Progenitor cell of endocrine pancreas (in vitro differentiated cells): ENCODE measurements around the gene ZNF701. TPM values are rescaled to one million over a fixed set of nuclear protein-coding genes. Genes with fewer than 3 reads are reported as not detected.
"Not testable (repeated sequence)": the region's sequence is repeated elsewhere in the genome, so short reads cannot be mapped to it uniquely, and the experiment has no call there.

Experiments used
- DNase-seq: peaks from one replicate; pipeline ENCODE4 v3.0.0; 2021; ENCODE audit warnings: low spot score; ENCODE audit not compliant: unreplicated experiment
- H3K27ac Mint-ChIP-seq: 2 replicates; pipeline ENCODE4 v1.8.0; 2021; ENCODE audit warnings: mild to moderate bottlenecking, moderate library complexity, mixed read lengths
- H3K27me3 Mint-ChIP-seq: 2 replicates; pipeline ENCODE4 v1.8.0; 2021; ENCODE audit warnings: mixed read lengths
- H3K36me3 Mint-ChIP-seq: 2 replicates; pipeline ENCODE4 v1.8.0; 2022; ENCODE audit warnings: mixed read lengths; ENCODE audit not compliant: insufficient read depth
- H3K4me1 Mint-ChIP-seq: 2 replicates; pipeline ENCODE4 v1.8.0; 2021; ENCODE audit warnings: low read depth, mixed read lengths
- H3K4me3 Mint-ChIP-seq: 2 replicates; pipeline ENCODE4 v1.8.0; 2021; ENCODE audit warnings: low read depth, mild to moderate bottlenecking, moderate library complexity, mixed read lengths
- H3K9me3 Mint-ChIP-seq: 2 replicates; pipeline ENCODE4 v1.8.0; 2021; ENCODE audit warnings: low read depth, mixed read lengths
- total RNA-seq: library from RNA; stranded (reverse); gene quantifications from 2 replicates; pipeline ENCODE4 v1.2.1, GENCODE V29; 2021
- TF ChIP-seq, protein P1 (sequence below): fragments of 200-600 bp; sonication (generic); IDR thresholded peaks from one replicate; pipeline ENCODE4 v1.5.0; 2021; ENCODE audit warnings: antibody characterized with exemption, mild to moderate bottlenecking; ENCODE audit not compliant: unreplicated experiment

Gene ZNF701
- total RNA-seq, 1 donor from 2014 or later = 34.7 TPM

GRCh38 chr19:52532480-52532879 is 37.6 kb upstream of the ZNF701 start:
- TF ChIP-seq, protein P1, sequence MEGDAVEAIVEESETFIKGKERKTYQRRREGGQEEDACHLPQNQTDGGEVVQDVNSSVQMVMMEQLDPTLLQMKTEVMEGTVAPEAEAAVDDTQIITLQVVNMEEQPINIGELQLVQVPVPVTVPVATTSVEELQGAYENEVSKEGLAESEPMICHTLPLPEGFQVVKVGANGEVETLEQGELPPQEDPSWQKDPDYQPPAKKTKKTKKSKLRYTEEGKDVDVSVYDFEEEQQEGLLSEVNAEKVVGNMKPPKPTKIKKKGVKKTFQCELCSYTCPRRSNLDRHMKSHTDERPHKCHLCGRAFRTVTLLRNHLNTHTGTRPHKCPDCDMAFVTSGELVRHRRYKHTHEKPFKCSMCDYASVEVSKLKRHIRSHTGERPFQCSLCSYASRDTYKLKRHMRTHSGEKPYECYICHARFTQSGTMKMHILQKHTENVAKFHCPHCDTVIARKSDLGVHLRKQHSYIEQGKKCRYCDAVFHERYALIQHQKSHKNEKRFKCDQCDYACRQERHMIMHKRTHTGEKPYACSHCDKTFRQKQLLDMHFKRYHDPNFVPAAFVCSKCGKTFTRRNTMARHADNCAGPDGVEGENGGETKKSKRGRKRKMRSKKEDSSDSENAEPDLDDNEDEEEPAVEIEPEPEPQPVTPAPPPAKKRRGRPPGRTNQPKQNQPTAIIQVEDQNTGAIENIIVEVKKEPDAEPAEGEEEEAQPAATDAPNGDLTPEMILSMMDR = no peak
- H3K27ac Mint-ChIP-seq = no peak overlapping the region
- H3K4me1 Mint-ChIP-seq = peaks cover 22% of the 10 kb centered on the region
- no peak for DNase-seq
- no peaks in the 10 kb centered on the region for H3K9me3 Mint-ChIP-seq
- no peak overlapping the region for H3K4me3 Mint-ChIP-seq
- peaks cover 8% of the 10 kb centered on the region for H3K36me3 Mint-ChIP-seq
- H3K27me3 Mint-ChIP-seq = peaks cover 10% of the 10 kb centered on the region

DNA sequence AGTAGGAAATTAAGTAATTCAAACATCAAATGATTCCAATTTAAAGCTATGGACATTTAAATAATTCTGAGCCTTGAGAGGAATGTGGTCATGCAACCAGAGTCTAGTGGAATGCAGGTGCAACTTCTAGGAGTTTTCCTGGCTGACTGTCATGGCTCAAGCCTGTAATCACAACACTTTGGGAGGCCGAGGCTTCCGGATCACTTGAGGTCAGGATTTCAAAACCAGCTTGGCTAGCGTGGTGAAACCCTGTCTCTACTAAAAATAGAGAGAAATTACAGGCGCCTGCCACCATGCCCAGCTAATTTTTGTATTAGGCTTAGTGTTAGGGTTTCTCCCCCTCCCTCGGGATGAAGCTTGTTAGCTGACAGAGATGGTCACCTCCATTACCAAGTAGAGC is 36.2 kb upstream of the ZNF701 start:
- DNase-seq = no peak
- Mint-ChIP-seq H3K4me3 (no peak overlapping the region), H3K27ac (no peak overlapping the region), H3K27me3 (peaks cover 10% of the 10 kb centered on the region), H3K9me3 (no peaks in the 10 kb centered on the region), H3K4me1 (peaks cover 13% of the 10 kb centered on the region), H3K36me3 (peaks cover 8% of the 10 kb centered on the region)
- TF ChIP-seq, protein P1 = no peak

GRCh38 chr19:52535385-52535770 is 34.7 kb upstream of the ZNF701 start:
- DNase-seq, H3K27me3 Mint-ChIP-seq, H3K9me3 Mint-ChIP-seq, H3K27ac Mint-ChIP-seq: not testable (repeated sequence)
- Mint-ChIP-seq H3K4me1 (peaks cover 13% of the 10 kb centered on the region), H3K36me3 (peaks cover 11% of the 10 kb centered on the region), H3K4me3 (peak overlapping the region; percentile 81)

DNA sequence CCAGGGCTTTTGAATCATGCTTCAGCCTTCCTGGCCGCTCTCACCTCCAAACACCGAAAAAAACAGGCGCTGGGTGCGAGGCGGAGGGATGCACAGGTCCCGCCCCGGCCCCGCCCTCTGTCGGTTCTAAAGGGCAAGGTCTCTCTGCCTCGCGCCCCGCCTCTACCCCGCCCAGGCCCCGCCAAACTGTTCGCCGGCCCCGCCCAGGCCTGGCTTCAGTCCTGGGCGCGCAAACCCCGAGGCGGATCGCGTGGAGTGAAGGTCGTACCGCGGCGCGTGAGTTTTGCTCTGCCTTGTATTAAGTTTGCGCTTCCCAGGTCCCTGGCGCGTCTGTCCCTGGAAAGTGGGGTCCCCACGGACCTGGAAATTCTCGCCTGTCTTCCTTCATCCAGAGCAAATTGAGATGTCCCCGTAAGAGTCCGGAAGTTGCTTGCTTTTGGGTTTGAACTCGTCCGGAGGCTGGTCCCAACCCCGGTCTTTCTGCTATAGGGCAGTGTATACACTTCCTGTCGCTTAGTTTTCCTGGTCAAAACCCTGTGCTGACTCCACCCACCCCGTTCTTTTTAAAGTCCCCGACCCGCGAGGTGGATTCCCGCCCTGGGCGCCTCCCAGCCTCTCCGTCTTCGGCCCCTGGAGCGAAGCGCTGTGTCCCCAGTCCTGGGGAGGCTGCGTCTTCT is 34.2 kb upstream of the ZNF701 start:
- Mint-ChIP-seq H3K36me3 (peaks cover 12% of the 10 kb centered on the region), H3K9me3 (no peaks in the 10 kb centered on the region), H3K4me1 (peaks cover 13% of the 10 kb centered on the region), H3K4me3 (peak overlapping the region; percentile 81), H3K27me3 (peaks cover 10% of the 10 kb centered on the region), H3K27ac (peak overlapping the region; percentile 83)
- DNase-seq = peak; percentile 79
- TF ChIP-seq, protein P1 = peak; percentile 35

DNA sequence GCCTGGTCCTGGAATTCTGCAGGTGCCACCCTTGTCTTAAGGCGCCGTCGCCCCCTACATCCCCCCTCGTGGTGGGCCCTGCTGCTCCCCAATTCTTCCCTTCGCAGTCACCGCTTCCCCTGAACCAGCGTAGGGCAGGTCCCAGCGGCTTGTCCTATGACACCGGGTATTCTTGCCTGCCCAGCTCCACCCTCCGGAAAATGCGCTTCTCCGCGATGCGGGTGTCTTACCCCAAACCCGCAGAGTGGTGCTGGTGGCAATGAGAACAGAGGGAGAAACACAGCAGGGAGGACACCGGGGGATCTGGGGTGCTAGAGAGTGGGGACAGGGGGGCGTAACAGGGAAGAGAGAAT is 33.7 kb upstream of the ZNF701 start:
- Mint-ChIP-seq H3K27ac (peak overlapping the region; percentile 83), H3K9me3 (no peaks in the 10 kb centered on the region), H3K4me3 (peak overlapping the region; percentile 81), H3K27me3 (peaks cover 10% of the 10 kb centered on the region), H3K4me1 (peaks cover 13% of the 10 kb centered on the region), H3K36me3 (peaks cover 12% of the 10 kb centered on the region)
- DNase-seq = no peak
- TF ChIP-seq, protein P1 = no peak

GRCh38 chr19:52538815-52539214 is 31.3 kb upstream of the ZNF701 start:
- peaks cover 15% of the 10 kb centered on the region for H3K36me3 Mint-ChIP-seq
- not testable (repeated sequence) for H3K27me3 Mint-ChIP-seq, H3K27ac Mint-ChIP-seq, H3K9me3 Mint-ChIP-seq, H3K4me3 Mint-ChIP-seq, DNase-seq
- H3K4me1 Mint-ChIP-seq = peaks cover 11% of the 10 kb centered on the region

- H3K4me1 Mint-ChIP-seq, DNase-seq, H3K4me3 Mint-ChIP-seq, H3K27me3 Mint-ChIP-seq, H3K27ac Mint-ChIP-seq, H3K9me3 Mint-ChIP-seq: not testable (repeated sequence)
- H3K36me3 Mint-ChIP-seq = peaks cover 17% of the 10 kb centered on the region
These were observed 28.9 kb upstream of the ZNF701 start for GRCh38 chr19:52541176-52541575.
